Caco-2 (cell line): ENCODE measurements around the gene CCDC47. TPM values are rescaled to one million over a fixed set of nuclear protein-coding genes. Genes with fewer than 3 reads are reported as not detected.
A peak's percentile ranks its signal among the peaks of the same experiment; 100 is the strongest.

Experiments used
- Bru-seq: library from RNA; stranded (reverse); fragments of 400-500 nt; gene quantifications from one replicate; lab custom pipeline; 2021; lab: Mats Ljungman, UMichigan
- BruChase-seq, 2 experiments: library from RNA; stranded (reverse); fragments of 400-500 nt; gene quantifications; one replicate each; lab custom pipeline; 2021; lab: Mats Ljungman, UMichigan
- BruUV-seq: library from RNA; stranded (reverse); fragments of 400-500 nt; replicated peaks from 2 replicates; lab custom pipeline; 2021; lab: Mats Ljungman, UMichigan
- CTCF ChIA-PET: fragments of 300-600 bp; sonication (Branson Sonifier 250); formaldehyde crosslinking; loops from one replicate; lab custom pipeline; 2022; ENCODE audit warnings: antibody characterized with exemption; lab: Charles Lee
- POLR2A ChIA-PET: fragments of 300-600 bp; sonication (Branson Sonifier 250); formaldehyde crosslinking; loops from one replicate; lab custom pipeline; 2022; ENCODE audit warnings: antibody characterized with exemption; lab: Charles Lee
- DNase-seq, 2 experiments: peaks; one replicate each; pipeline versions ENCODE4 v3.0.0 to v3.0.0-alpha.2; 2020 to 2022
- H3K27me3 ChIP-seq: replicated peaks from 2 replicates; pipeline ENCODE4 v1.6.0; 2011; ENCODE audit warnings: low read length; ENCODE audit not compliant: control insufficient read depth, insufficient read depth
- H3K36me3 ChIP-seq: 2 replicates; pipeline ENCODE4 v1.5.1; 2011; ENCODE audit warnings: low read length; ENCODE audit not compliant: control insufficient read depth, insufficient read depth
- H3K4me1 ChIP-seq: fragments of 250-450 bp; sonication (Bioruptor Pico); 2 replicates; pipeline ENCODE4 v1.5.1; 2020; ENCODE audit warnings: mild to moderate bottlenecking
- H3K4me3 ChIP-seq: 2 replicates; pipeline ENCODE4 v1.5.1; 2011; ENCODE audit warnings: low read depth, mild to moderate bottlenecking, control low read depth, low read length
- H3K9me3 ChIP-seq: fragments of 250-450 bp; sonication (Bioruptor Pico); 2 replicates; pipeline ENCODE4 v1.5.1; 2020; ENCODE audit warnings: mild to moderate bottlenecking, moderate library complexity
- H3K27ac Mint-ChIP-seq: one replicate; pipeline ENCODE4 v1.8.0; 2022; ENCODE audit warnings: mixed read lengths; ENCODE audit not compliant: unreplicated experiment
- H3K27me3 Mint-ChIP-seq: one replicate; pipeline ENCODE4 v1.8.0; 2022; ENCODE audit warnings: mixed read lengths; ENCODE audit not compliant: insufficient read depth, unreplicated experiment
- H3K36me3 Mint-ChIP-seq: one replicate; pipeline ENCODE4 v1.8.0; 2022; ENCODE audit warnings: mild to moderate bottlenecking, mixed read lengths; ENCODE audit not compliant: insufficient read depth, unreplicated experiment
- H3K4me1 Mint-ChIP-seq: one replicate; pipeline ENCODE4 v1.8.0; 2022; ENCODE audit warnings: low read depth, mixed read lengths; ENCODE audit not compliant: unreplicated experiment
- H3K4me3 Mint-ChIP-seq: one replicate; pipeline ENCODE4 v1.8.0; 2022; ENCODE audit warnings: mild to moderate bottlenecking, moderate library complexity, mixed read lengths; ENCODE audit not compliant: unreplicated experiment
- H3K9me3 Mint-ChIP-seq: one replicate; pipeline ENCODE4 v1.8.0; 2022; ENCODE audit warnings: mixed read lengths; ENCODE audit not compliant: unreplicated experiment
- CTCF ChIP-seq, 2 experiments: fragments of 200-600 bp in 1 of 2; IDR thresholded peaks; 1 replicate in 1 of 2; 2 replicates in 1 of 2; pipeline versions ENCODE4 v1.5.1 to v1.8.0; 2011 to 2022; ENCODE audit warnings: antibody characterized with exemption in 1 of 2, control low read depth in 1 of 2, inconsistent platforms in 1 of 2, low read depth in 1 of 2, low read length in 1 of 2, mild to moderate bottlenecking in 1 of 2, moderate library complexity in 1 of 2; ENCODE audit not compliant: insufficient read depth in 1 of 2, severe bottlenecking in 1 of 2, unreplicated experiment in 1 of 2
- intact Hi-C: fragments of 100-400 bp; cut with micrococcal nuclease; formaldehyde crosslinking; loops from one replicate; pipeline ENCODE4 v1.10.0; 2022; ENCODE audit not compliant: unreplicated experiment
- long read RNA-seq: library from polyadenylated mRNA; stranded (forward); transcript quantifications from one replicate; pipeline ENCODE4 v2.0.0, GENCODE V29; 2022
- total RNA-seq: library from RNA; stranded (reverse); gene quantifications from 2 replicates; pipeline ENCODE4 v1.2.3, GENCODE V29; 2022

Gene CCDC47
- total RNA-seq = 125 and 129 TPM in 2 replicates
- Bru-seq, nascent RNA = percentile 89 among the genes with signal in this experiment
- percentile 95 among the genes with signal in this experiment for BruChase-seq, experiment 1, labeled RNA remaining after a 2-hour chase
- BruChase-seq, experiment 2, labeled RNA remaining after a 6-hour chase = percentile 98 among the genes with signal in this experiment
- long read RNA-seq, transcript CCDC47-204 (12 exons, 1,719 nt) = minor isoform, 7 of 155 reads
- long read RNA-seq, transcript CCDC47-201 (13 exons, 3,466 nt) = major isoform, 136 of 155 reads
- long read RNA-seq, partial matches to known transcripts = 1 of 155 reads
- long read RNA-seq, other reads (novel, unspliced or antisense) = 9 of 155 reads

GRCh38 chr17:63773272-63774140, at the start of gene CCDC47:
TSS of gene CCDC47 (minus strand) at chr17:63773597. CDS start at chr17:63766175, 7,422 bp downstream.
- peak; percentile 99 for DNase-seq
- POLR2A ChIA-PET = interaction anchor here (0.5 to 1.7 kb wide), 26 partner anchors 9 to 1910 kb away, joined by 3 to 31 read pairs (median 4); partner anchors contain the start of genes BRIP1, DCAF7, KCNH6 and MAP3K3
- Mint-ChIP-seq H3K4me3 (peak within 1 kb of the TSS; percentile 76), H3K27ac (peak within 1 kb of the TSS; percentile 100), H3K36me3 (peaks cover 85% of the 10 kb centered on the region), H3K27me3 (no peaks in the 10 kb centered on the region), H3K9me3 (peaks cover 9% of the 10 kb centered on the region), H3K4me1 (peaks cover 24% of the 10 kb centered on the region)
- CTCF ChIA-PET = interaction anchor here (0.6 to 1.7 kb wide), 8 partner anchors 11 to 1327 kb away, joined by 3 to 12 read pairs (median 4); no protein-coding TSS in a partner anchor
- Histone ChIP-seq H3K4me3 (peak within 1 kb of the TSS; percentile 100), H3K4me1 (no peaks in the 10 kb centered on the region; the same call in 1 of the 2 replicates), H3K36me3 (peaks cover 3% of the 10 kb centered on the region; the same call in 1 of the 2 replicates), H3K9me3 (no peaks in the 10 kb centered on the region), H3K27me3 (no peaks in the 10 kb centered on the region)
- intact Hi-C loops = loop anchor here (1.0 to 5.0 kb wide), 3 partner anchors 32 to 69 kb away; partner anchors contain the start of genes FTSJ3, PSMC5, SMARCD2 and STRADA
- BruUV-seq = no TSS peak
- TF ChIP-seq CTCF (IDR thresholded peaks at IDR 0.05; ENCODE audit: insufficient read depth in 1 of 2, low read depth in 1 of 2, low read length in 1 of 2, severe bottlenecking in 1 of 2, unreplicated experiment in 1 of 2) = no peak

- no peaks in the 10 kb centered on the region for H3K9me3 Mint-ChIP-seq
- peaks cover 100% of the 10 kb centered on the region for H3K36me3 Mint-ChIP-seq
- intact Hi-C loops = loop anchor here (10.0 kb wide), 1 partner anchor 128 kb away; no protein-coding TSS in a partner anchor
- no peak for DNase-seq
- ChIA-PET POLR2A (no interaction called here), CTCF (no interaction called here)
- no peaks in the 10 kb centered on the region for H3K27me3 ChIP-seq
- no peak overlapping the region for H3K4me3 Mint-ChIP-seq
- peaks cover 20% of the 10 kb centered on the region for H3K4me1 Mint-ChIP-seq
- no peaks in the 10 kb centered on the region for H3K27me3 Mint-ChIP-seq
- BruUV-seq = no TSS peak
- H3K4me3 ChIP-seq = no peak overlapping the region
- TF ChIP-seq CTCF (IDR thresholded peaks at IDR 0.05; ENCODE audit: insufficient read depth in 1 of 2, low read depth in 1 of 2, low read length in 1 of 2, severe bottlenecking in 1 of 2, unreplicated experiment in 1 of 2) = no peak
- H3K27ac Mint-ChIP-seq = no peak overlapping the region
- peaks cover 6% of the 10 kb centered on the region for H3K36me3 ChIP-seq
- H3K9me3 ChIP-seq = no peaks in the 10 kb centered on the region
- peaks cover 22% of the 10 kb centered on the region for H3K4me1 ChIP-seq
Measured at GRCh38 chr17:63822537-63822936, 49.1 kb upstream of the CCDC47 start.

GRCh38 chr17:63821804-63822203, 48.4 kb upstream of the CCDC47 start:
- Histone ChIP-seq H3K9me3 (no peaks in the 10 kb centered on the region), H3K36me3 (peaks cover 9% of the 10 kb centered on the region), H3K4me3 (no peak overlapping the region), H3K4me1 (peaks cover 22% of the 10 kb centered on the region), H3K27me3 (no peaks in the 10 kb centered on the region)
- CTCF ChIA-PET = no interaction called here
- BruUV-seq = no TSS peak
- Mint-ChIP-seq H3K9me3 (no peaks in the 10 kb centered on the region), H3K4me3 (no peak overlapping the region), H3K4me1 (peaks cover 20% of the 10 kb centered on the region), H3K36me3 (peaks cover 100% of the 10 kb centered on the region), H3K27me3 (no peaks in the 10 kb centered on the region), H3K27ac (peak overlapping the region; percentile 55)
- intact Hi-C loops = loop anchor here (10.0 kb wide), 1 partner anchor 127 kb away; no protein-coding TSS in a partner anchor
- POLR2A ChIA-PET = interaction anchor here (0.5 kb wide), 1 partner anchor 79 kb away, joined by 7 read pairs; no protein-coding TSS in a partner anchor
- DNase-seq = no peak
- TF ChIP-seq CTCF (IDR thresholded peaks at IDR 0.05; ENCODE audit: insufficient read depth in 1 of 2, low read depth in 1 of 2, low read length in 1 of 2, severe bottlenecking in 1 of 2, unreplicated experiment in 1 of 2) = no peak
